Transverse colon (tissue), 4 donors: ENCODE data around the gene LAP3. TPM values are rescaled to one million over a fixed set of nuclear protein-coding genes. Genes with fewer than 3 reads are reported as not detected.

Experiments
- DNase-seq: peaks from one replicate; pipeline ENCODE4 v3.0.0-alpha.2; 2019
- H3K27ac ChIP-seq, 4 donors: fragments of 200-600 bp; sonication (generic); 2 replicates each; pipeline ENCODE4 v1.5.1; 2016 to 2018; ENCODE audit warnings: inconsistent platforms in 4 of 4
- H3K27me3 ChIP-seq: fragments of 200-600 bp; sonication (generic); 2 replicates; pipeline ENCODE4 v1.5.1; 2017; ENCODE audit warnings: inconsistent platforms
- H3K36me3 ChIP-seq, 4 donors: fragments of 200-600 bp; sonication (generic); 2 replicates each; pipeline ENCODE4 v1.5.1; 2017 to 2019; ENCODE audit warnings: inconsistent platforms in 4 of 4
- H3K4me1 ChIP-seq, 4 donors: fragments of 200-600 bp; sonication (generic); 2 replicates each; pipeline ENCODE4 v1.5.1; 2017 to 2020; ENCODE audit warnings: inconsistent platforms in 4 of 4
- H3K4me3 ChIP-seq, 4 donors: fragments of 200-600 bp; sonication (generic); 1 replicate in 1 of 4; 2 replicates in 3 of 4; pipeline versions ENCODE4 v1.5.1 to v1.6.1; 2017 to 2019; ENCODE audit warnings: inconsistent platforms in 4 of 4
- H3K9me3 ChIP-seq, 2 donors: fragments of 200-600 bp; sonication (generic); 2 replicates each; pipeline ENCODE4 v1.5.1; 2017 to 2019; ENCODE audit warnings: inconsistent platforms in 2 of 2
- EP300 ChIP-seq: sonication (generic); formaldehyde crosslinking; IDR thresholded peaks from one replicate; pipeline ENCODE4 v1.6.1; 2017; ENCODE audit warnings: antibody characterized with exemption, low read depth
- POLR2A ChIP-seq: fragments of 450-650 bp; IDR thresholded peaks from one replicate; pipeline ENCODE4 v1.6.1; 2016; ENCODE audit warnings: antibody characterized with exemption, mild to moderate bottlenecking, moderate library complexity
- POLR2AphosphoS5 ChIP-seq, 3 donors: sonication (generic); formaldehyde crosslinking; IDR thresholded peaks; one replicate each; pipeline ENCODE4 v1.6.1; 2016; ENCODE audit warnings: antibody characterized with exemption in 3 of 3
- WGBS, 2 donors: methylation state at CpG; one replicate each; pipeline ENCODE4 v1.1.5; 2018; ENCODE audit warnings: low coverage in 1 of 2; 5-methylcytosine and 5-hydroxymethylcytosine counted together
- in situ Hi-C, 4 donors: fragments of 200-750 bp; cut with MboI; loops; one replicate each; pipeline versions ENCODE4 v1.15.0 to v1.15.1; 2017; ENCODE audit warnings: low sequenced_read_pairs in 3 of 4, low pct_ligation_motif_present in 1 of 4, low pct_unique_long_range_greater_than_20kb in 1 of 4
- intact Hi-C: fragments of 100-400 bp; cut with DNase I; formaldehyde crosslinking; loops from one replicate; pipeline ENCODE4 v1.15.1; 2023; ENCODE audit warnings: low total_unique reads
- total RNA-seq, 4 donors: library from RNA; depleted of rRNA; stranded (reverse); fragments of >200 nt; gene quantifications; one replicate each; pipeline ENCODE4 v1.1.0, GENCODE V29; 2016
- TF ChIP-seq, protein P1 (sequence below), 5 experiments: fragments of 200-600 bp in 3 of 5; fragments of 450-650 bp in 2 of 5; sonication (generic) in 3 of 5; IDR thresholded peaks; 1 replicate in 2 of 5; 2 replicates in 3 of 5; pipeline ENCODE4 v1.5.1; 2016 to 2017; ENCODE audit warnings: antibody characterized with exemption in 5 of 5, inconsistent platforms in 3 of 5, mild to moderate bottlenecking in 2 of 5, moderate library complexity in 1 of 5

Gene LAP3
- total RNA-seq, 4 donors from 2014 or later, result 53.5 to 85.0 (median 56.0) TPM

GRCh38 chr4:17584521-17585213 lies 7.7 kb downstream of the LAP3 start:
- H3K4me1 ChIP-seq, result peaks cover 0 to 13% (median 3%) of the 10 kb centered on the region in 4 donors
- H3K36me3 ChIP-seq, result peaks cover 0 to 73% (median 29%) of the 10 kb centered on the region in 4 donors
- WGBS, 2 donors, result 93 to 96% methylated on average over 6 to 10 of the region's 10 CpGs

DNA sequence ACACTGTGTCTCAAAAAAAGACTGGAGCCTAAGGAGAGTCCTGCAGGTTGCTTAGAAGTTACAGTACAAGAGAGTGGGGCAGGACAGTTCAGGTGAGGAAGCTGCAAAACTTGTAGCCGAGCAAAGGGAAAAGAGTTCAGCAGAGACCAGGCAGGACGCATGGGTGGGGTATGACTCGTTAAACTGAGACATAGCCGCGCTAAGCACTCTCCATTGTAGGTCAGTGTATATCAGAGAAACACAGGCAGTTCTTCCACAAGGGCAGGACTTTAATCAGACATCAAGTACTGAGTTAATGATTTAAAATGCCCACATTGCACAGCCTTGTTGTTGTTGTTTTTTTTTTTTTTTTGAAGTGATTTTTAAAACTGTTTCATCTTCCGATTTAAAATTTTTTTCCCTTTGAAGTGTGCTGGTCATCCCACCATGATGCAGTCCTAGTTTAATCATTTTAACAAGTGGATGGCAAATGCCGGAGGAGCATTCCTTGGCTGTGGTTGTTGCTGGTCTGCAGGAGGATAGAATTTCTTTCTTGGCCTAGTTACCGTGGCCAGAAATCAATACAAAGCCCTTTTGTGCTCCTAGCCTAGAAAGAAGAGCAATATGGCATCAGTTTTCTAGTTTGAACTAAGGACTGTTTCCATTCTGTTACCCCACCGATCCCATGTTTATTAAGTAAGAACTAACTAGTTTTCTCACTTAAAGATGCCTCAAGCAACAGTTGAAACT lies 10.3 kb downstream of the LAP3 start:
- Histone ChIP-seq H3K9me3 (no peaks in the 10 kb centered on the region), H3K4me3 (no peak overlapping the region), H3K36me3 (peaks cover 0 to 70% (median 28%) of the 10 kb centered on the region in 4 donors), H3K27ac (no peak overlapping the region), H3K4me1 (no peaks in the 10 kb centered on the region), H3K27me3 (no peaks in the 10 kb centered on the region)
- DNase-seq, result no peak
- intact Hi-C loops, result no loop called here
- 94 to 97% methylated on average over 3 to 9 of the region's 9 CpGs for WGBS, 2 donors
- in situ Hi-C loops, result loop anchor here in 2 of 4 donors (25.0 kb wide), 2 partner anchors 225 to 425 kb away; partner anchors contain the start of genes LCORL (in 2 of the 2), DCAF16 (in 1 of the 2) and NCAPG (in 1 of the 2)
- TF ChIP-seq POLR2A, result no peak
- TF ChIP-seq, protein P1, sequence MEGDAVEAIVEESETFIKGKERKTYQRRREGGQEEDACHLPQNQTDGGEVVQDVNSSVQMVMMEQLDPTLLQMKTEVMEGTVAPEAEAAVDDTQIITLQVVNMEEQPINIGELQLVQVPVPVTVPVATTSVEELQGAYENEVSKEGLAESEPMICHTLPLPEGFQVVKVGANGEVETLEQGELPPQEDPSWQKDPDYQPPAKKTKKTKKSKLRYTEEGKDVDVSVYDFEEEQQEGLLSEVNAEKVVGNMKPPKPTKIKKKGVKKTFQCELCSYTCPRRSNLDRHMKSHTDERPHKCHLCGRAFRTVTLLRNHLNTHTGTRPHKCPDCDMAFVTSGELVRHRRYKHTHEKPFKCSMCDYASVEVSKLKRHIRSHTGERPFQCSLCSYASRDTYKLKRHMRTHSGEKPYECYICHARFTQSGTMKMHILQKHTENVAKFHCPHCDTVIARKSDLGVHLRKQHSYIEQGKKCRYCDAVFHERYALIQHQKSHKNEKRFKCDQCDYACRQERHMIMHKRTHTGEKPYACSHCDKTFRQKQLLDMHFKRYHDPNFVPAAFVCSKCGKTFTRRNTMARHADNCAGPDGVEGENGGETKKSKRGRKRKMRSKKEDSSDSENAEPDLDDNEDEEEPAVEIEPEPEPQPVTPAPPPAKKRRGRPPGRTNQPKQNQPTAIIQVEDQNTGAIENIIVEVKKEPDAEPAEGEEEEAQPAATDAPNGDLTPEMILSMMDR (IDR thresholded peaks at IDR 0.05), result no peak
- no peak for TF ChIP-seq EP300
- no peak for TF ChIP-seq POLR2AphosphoS5 (IDR thresholded peaks at IDR 0.05)

More at GRCh38 chr4:17584521-17585213, 7.7 kb downstream of the LAP3 start:
- intact Hi-C loops, result no loop called here
- in situ Hi-C loops, result loop anchor here in 2 of 4 donors (25.0 kb wide), 2 partner anchors 228 to 428 kb away; partner anchors contain the start of genes LCORL (in 2 of the 2), DCAF16 (in 1 of the 2) and NCAPG (in 1 of the 2)
- no peak overlapping the region for H3K27ac ChIP-seq
- H3K9me3 ChIP-seq, result no peaks in the 10 kb centered on the region
- no peak for DNase-seq
- TF ChIP-seq POLR2A (no peak), POLR2AphosphoS5 (IDR thresholded peaks at IDR 0.05) (no peak), EP300 (no peak)
- TF ChIP-seq, protein P1 (IDR thresholded peaks at IDR 0.05), result no peak
- no peak overlapping the region for H3K4me3 ChIP-seq
- H3K27me3 ChIP-seq, result no peaks in the 10 kb centered on the region

DNA sequence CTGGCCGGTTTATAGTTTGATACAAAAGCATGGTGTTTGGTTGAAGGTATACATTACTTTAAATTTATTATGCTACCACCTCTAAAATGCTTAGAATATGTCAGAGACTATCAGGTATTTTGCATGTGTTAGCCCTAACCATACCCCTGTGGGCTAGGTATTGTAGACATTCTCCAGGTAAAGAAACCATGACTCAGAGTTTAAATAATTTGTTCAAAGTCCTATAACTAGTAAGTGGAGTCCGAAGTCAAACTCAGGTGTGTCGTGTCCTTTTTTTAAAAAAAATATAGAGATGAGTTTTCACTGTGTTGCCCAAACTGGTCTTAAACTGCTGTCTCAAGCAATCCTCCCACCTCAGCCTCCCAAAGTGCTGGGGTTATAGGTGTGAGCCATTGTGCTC lies 12.4 kb downstream of the LAP3 start:
- Histone ChIP-seq H3K27me3 (no peaks in the 10 kb centered on the region), H3K36me3 (peaks cover 0 to 53% (median 19%) of the 10 kb centered on the region in 4 donors), H3K4me1 (no peaks in the 10 kb centered on the region), H3K27ac (no peak overlapping the region), H3K4me3 (no peak overlapping the region), H3K9me3 (no peaks in the 10 kb centered on the region)
- no peak for TF ChIP-seq POLR2AphosphoS5 (IDR thresholded peaks at IDR 0.05)
- TF ChIP-seq, protein P1 (IDR thresholded peaks at IDR 0.05), result no peak
- TF ChIP-seq EP300, result no peak
- no peak for TF ChIP-seq POLR2A
- in situ Hi-C loops (loop anchor here in 2 of 4 donors (25.0 kb wide), 2 partner anchors 223 to 423 kb away; partner anchors contain the start of genes LCORL (in 2 of the 2), DCAF16 (in 1 of the 2) and NCAPG (in 1 of the 2)), intact Hi-C loops (no loop called here)
- WGBS, 2 donors, result 60 to 88% methylated on average over 2 to 3 of the region's 3 CpGs
- DNase-seq, result no peak

DNA sequence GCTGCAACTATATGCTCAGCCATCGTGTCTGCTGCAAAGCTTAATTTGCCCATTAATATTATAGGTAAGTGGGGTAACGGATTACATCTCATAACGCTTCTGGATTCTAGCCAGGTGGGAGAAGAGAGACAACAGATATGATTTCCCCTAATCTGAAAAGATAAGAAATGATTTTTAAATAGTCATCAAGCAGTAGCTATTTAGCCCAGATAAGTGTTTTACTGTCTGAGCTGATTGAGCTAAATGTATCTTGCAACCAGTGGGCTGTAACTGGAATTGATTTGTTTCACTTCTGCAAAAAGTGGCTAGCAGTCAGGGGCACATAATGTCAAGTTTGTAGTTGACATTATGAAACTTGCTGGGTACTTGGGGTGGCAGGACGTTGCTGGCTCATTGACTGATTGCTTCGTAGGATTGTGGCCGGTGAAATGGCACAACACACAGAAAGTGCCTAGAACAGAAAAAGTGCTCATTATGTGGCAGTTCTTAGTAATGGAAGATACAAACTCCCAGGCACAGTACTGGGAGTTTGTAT lies 18.5 kb downstream of the LAP3 start:
- Histone ChIP-seq H3K36me3 (peaks cover 0 to 60% (median 17%) of the 10 kb centered on the region in 4 donors), H3K27ac (no peak overlapping the region), H3K4me1 (no peaks in the 10 kb centered on the region), H3K4me3 (no peak overlapping the region), H3K9me3 (no peaks in the 10 kb centered on the region), H3K27me3 (no peaks in the 10 kb centered on the region)
- 74 to 91% methylated on average over 6 of the region's 6 CpGs for WGBS, 2 donors
- no peak for TF ChIP-seq POLR2AphosphoS5 (IDR thresholded peaks at IDR 0.05)
- TF ChIP-seq EP300, result no peak
- TF ChIP-seq POLR2A, result no peak
- TF ChIP-seq, protein P1 (IDR thresholded peaks at IDR 0.05), result no peak
- in situ Hi-C loops (loop anchor here in 2 of 4 donors (25.0 kb wide), 2 partner anchors 217 to 417 kb away; partner anchors contain the start of genes LCORL (in 2 of the 2), DCAF16 (in 1 of the 2) and NCAPG (in 1 of the 2)), intact Hi-C loops (no loop called here)
- no peak for DNase-seq
